ENCODE results near the gene RSPH6A.

The RSPH6A gene

GRCh38 chr19:45761714-45762113, 53.4 kb downstream of the RSPH6A start:
- no peaks in the 10 kb centered on the region for H3K9me3 ChIP-seq (ENCODE audit: control insufficient read depth, insufficient read depth, low read depth, low read length)
- H3K27ac ChIP-seq (ENCODE audit: extremely low read depth, low read depth, low read length), result no peak overlapping the region
- no peak overlapping the region for H3K4me3 ChIP-seq (ENCODE audit: low read depth, low read length)
- TF ChIP-seq ZBTB6 (tag by site-specific recombination; IDR thresholded peaks at IDR 0.05), result peak; percentile 86
- TF ChIP-seq ZNF10 (tag by site-specific recombination; IDR thresholded peaks at IDR 0.05), result no peak
- ChIA-PET CTCF (interaction anchor here (0.5 to 0.7 kb wide), 2 partner anchors 246 to 283 kb away, joined by 4 read pairs; no protein-coding TSS in a partner anchor), POLR2A (interaction anchor here (1.3 kb wide), 2 partner anchors 31 to 70 kb away, joined by 3 to 4 read pairs; partner anchors contain the start of genes FBXO46, QPCTL and SNRPD2)
- no peaks in the 10 kb centered on the region; a peak in 1 of 3 replicates for H3K36me3 ChIP-seq (ENCODE audit: control insufficient read depth in 2 of 2, insufficient read depth in 1 of 2, low read length in 2 of 2)
- peaks cover 16% of the 10 kb centered on the region for H3K4me1 ChIP-seq (ENCODE audit: control insufficient read depth, insufficient read depth, low read length)

DNA sequence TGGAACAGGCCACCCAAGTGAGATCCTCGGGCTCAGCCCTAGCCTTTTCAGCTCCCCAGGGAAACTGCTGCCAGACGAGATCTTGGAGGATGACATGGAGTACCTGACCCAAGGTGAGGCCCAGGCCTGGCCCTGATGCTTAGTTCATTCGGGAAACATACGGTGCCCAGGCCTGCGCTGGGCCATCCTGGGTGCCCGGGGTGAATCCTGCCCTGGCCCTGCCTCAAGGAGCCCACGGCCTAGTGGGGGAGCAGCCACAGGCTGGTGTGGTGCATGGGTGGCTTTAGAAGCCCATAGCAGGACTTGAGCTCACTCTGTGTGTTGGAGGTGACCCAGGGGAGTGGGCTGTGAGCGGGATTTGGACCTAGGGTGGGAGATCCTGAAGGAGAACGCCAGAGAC, 56.2 kb downstream of the RSPH6A start:
- Histone ChIP-seq H3K9me3 (ENCODE audit: control insufficient read depth, insufficient read depth, low read depth, low read length) (no peaks in the 10 kb centered on the region), H3K36me3 (ENCODE audit: control insufficient read depth in 2 of 2, insufficient read depth in 1 of 2, low read length in 2 of 2) (no peaks in the 10 kb centered on the region; a peak in 1 of 3 replicates), H3K4me1 (ENCODE audit: control insufficient read depth, insufficient read depth, low read length) (0 out of 2 replicates have a peak, but pooled peaks cover 2% of the 10 kb centered on the region), H3K27ac (ENCODE audit: extremely low read depth, low read depth, low read length) (no peak overlapping the region), H3K4me3 (ENCODE audit: low read depth, low read length) (no peak overlapping the region)
- TF ChIP-seq HOXC10 (CRISPR knock-in tag; IDR thresholded peaks at IDR 0.05) (no peak), ZSCAN4 (tag by site-specific recombination; IDR thresholded peaks at IDR 0.05) (no peak), GFI1B (tag by site-specific recombination; IDR thresholded peaks at IDR 0.05) (no peak), ZNF664 (tag by site-specific recombination; IDR thresholded peaks at IDR 0.05) (no peak), YY1 (tag by site-specific recombination; IDR thresholded peaks at IDR 0.05) (no peak), EGR2 (tag by site-specific recombination; IDR thresholded peaks at IDR 0.05; ENCODE audit: low read depth) (no peak)
- ChIA-PET CTCF (interaction anchor here (0.7 to 1.7 kb wide), 2 partner anchors 10 to 29 kb away, joined by 3 to 4 read pairs; partner anchors contain the start of gene FBXO46), POLR2A (interaction anchor here (0.9 to 1.1 kb wide), 2 partner anchors 9 to 10 kb away, joined by 3 to 5 read pairs; partner anchors contain the start of gene SIX5)

- Histone ChIP-seq H3K27ac (ENCODE audit: extremely low read depth, low read depth, low read length) (no peak overlapping the region), H3K36me3 (ENCODE audit: control insufficient read depth in 2 of 2, insufficient read depth in 1 of 2, low read length in 2 of 2) (no peaks in the 10 kb centered on the region; a peak in 1 of 3 replicates), H3K4me3 (ENCODE audit: low read depth, low read length) (no peak overlapping the region), H3K4me1 (ENCODE audit: control insufficient read depth, insufficient read depth, low read length) (0 out of 2 replicates have a peak, but pooled peaks cover 2% of the 10 kb centered on the region), H3K9me3 (ENCODE audit: control insufficient read depth, insufficient read depth, low read depth, low read length) (no peaks in the 10 kb centered on the region)
- ChIA-PET POLR2A (interaction anchor here (0.7 to 2.1 kb wide), 5 partner anchors 10 to 41 kb away, joined by 3 to 10 read pairs (median 4); partner anchors contain the start of genes FBXO46 and SIX5), CTCF (interaction anchor here (0.7 to 1.7 kb wide), 3 partner anchors 11 to 28 kb away, joined by 3 to 6 read pairs (median 3); partner anchors contain the start of gene FBXO46)
- TF ChIP-seq ZNF473 (tag by site-specific recombination; IDR thresholded peaks at IDR 0.05), result no peak
- TF ChIP-seq HOXC10 (CRISPR knock-in tag; IDR thresholded peaks at IDR 0.05), result no peak
- no peak for TF ChIP-seq ZNF433 (tag by site-specific recombination; IDR thresholded peaks at IDR 0.05; ENCODE audit: low read depth)
- TF ChIP-seq ZBTB26 (tag by site-specific recombination; optimal IDR thresholded peaks at IDR 0.05), result no peak
- TF ChIP-seq ZNF692 (tag by site-specific recombination; IDR thresholded peaks at IDR 0.05), result no peak
- no peak for TF ChIP-seq BCL6B (tag by site-specific recombination; IDR thresholded peaks at IDR 0.05)
- TF ChIP-seq ZNF311 (tag by site-specific recombination; IDR thresholded peaks at IDR 0.05; ENCODE audit: borderline replicate concordance), result no peak
- no peak for TF ChIP-seq ZNF248 (tag by site-specific recombination; IDR thresholded peaks at IDR 0.05)
- TF ChIP-seq ZNF623 (tag by site-specific recombination; IDR thresholded peaks at IDR 0.05), result no peak
- no peak for TF ChIP-seq SCRT1 (tag by site-specific recombination; IDR thresholded peaks at IDR 0.05; ENCODE audit: borderline replicate concordance)
- no peak for TF ChIP-seq ZNF645 (tag by site-specific recombination; IDR thresholded peaks at IDR 0.05)
- no peak for TF ChIP-seq ZFP37 (tag by site-specific recombination; IDR thresholded peaks at IDR 0.05)
- TF ChIP-seq ZFP41 (tag by site-specific recombination; IDR thresholded peaks at IDR 0.05; ENCODE audit: borderline replicate concordance), result no peak
- TF ChIP-seq ZNF214 (tag by site-specific recombination; IDR thresholded peaks at IDR 0.05; ENCODE audit: borderline replicate concordance), result no peak
- no peak for TF ChIP-seq ZNF704 (tag by site-specific recombination; IDR thresholded peaks at IDR 0.05)
Measured at GRCh38 chr19:45757695-45758094, 57.4 kb downstream of the RSPH6A start.

Measured in HEK293 (cell line).